GM18907 (cell line): ENCODE measurements around the gene CIAO1.
"Not testable (repeated sequence)": the region's sequence is repeated elsewhere in the genome, so short reads cannot be mapped to it uniquely, and the experiment has no call there.

Experiments used
- ATAC-seq: cut with Tn5 transposase; IDR thresholded peaks from one replicate; pipeline ENCODE4 v1.9.1; 2021; ENCODE audit warnings: mild to moderate bottlenecking, moderate library complexity; ENCODE audit not compliant: unreplicated experiment

The CIAO1 gene

DNA sequence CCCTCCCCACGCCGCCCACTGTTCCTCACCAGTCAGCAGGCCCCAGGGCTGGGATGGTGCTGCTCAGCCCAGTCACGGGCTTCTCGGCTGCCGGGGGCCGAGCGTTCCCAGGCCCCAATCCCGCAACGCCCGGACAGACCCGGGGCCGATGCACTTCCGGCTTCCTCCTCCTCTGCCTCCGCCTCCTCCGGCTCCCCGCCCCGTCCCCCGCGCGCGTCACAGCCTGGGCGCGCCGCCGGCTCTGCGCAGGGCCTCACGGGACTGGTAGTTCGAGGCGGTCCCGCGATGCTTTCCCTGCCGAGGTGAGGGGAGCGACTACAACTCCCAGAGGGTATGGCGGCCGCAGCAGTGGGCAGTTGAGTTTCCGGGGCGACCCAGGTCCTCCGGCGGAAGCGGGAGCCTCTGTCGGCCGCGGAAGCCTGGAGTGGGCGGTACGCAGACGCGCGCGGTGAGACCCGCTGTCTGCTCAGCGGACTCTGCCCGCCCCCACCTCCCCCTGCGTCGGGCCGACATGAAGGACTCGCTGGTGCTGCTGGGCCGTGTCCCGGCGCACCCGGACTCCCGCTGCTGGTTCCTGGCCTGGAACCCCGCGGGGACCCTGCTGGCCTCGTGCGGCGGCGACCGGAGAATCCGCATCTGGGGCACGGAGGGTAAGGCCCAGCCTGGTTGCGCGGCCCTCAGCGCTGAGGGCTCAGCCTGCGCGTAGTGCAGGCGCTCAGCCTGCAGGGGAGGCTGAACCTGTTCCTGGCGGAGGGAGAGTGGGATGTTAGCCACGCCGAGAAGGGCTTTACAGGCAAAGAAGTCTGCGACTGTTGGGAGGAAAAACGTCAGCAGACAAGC lies at the start of gene CIAO1, which contains the start of gene TMEM127:
TSS of gene CIAO1 (plus strand) at position 386 of the 840 bp plus-strand sequence. CDS start at position 512, 126 bp downstream.
TSS of gene TMEM127 (minus strand) at position 158 of the 840 bp plus-strand sequence. CDS start 616 bp downstream, outside the sequence.
- peak; percentile 92 for ATAC-seq

DNA sequence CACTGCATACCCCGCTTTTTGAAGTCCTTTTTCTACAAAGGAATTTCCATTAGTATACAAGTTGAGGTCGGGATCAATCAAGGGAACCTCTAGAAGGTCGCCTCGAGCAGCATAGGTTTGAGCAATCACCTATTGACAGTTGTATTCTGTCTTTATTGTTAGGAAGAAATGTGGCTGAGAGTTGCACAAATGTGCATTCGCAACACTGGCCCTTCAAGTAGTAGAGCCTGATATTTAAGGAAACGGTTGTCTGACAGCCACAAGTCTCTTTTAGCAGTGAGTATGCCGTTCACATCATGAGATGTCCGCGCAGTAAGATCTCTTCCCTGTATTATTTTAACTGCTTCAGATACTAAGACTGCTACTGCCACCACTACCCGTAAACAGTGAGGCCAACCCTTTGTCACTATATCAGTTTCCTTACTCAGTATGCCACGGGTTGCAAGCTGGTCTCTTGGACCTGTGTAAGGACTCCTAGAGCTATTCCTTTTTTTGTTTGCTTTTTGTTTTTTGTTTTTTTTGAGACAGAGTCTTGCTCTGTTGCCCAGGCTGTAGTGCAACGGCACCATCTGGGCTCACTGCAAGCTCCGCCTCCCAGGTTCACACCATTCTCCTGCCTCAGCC lies 47.4 kb upstream of the CIAO1 start:
- ATAC-seq = no peak

DNA sequence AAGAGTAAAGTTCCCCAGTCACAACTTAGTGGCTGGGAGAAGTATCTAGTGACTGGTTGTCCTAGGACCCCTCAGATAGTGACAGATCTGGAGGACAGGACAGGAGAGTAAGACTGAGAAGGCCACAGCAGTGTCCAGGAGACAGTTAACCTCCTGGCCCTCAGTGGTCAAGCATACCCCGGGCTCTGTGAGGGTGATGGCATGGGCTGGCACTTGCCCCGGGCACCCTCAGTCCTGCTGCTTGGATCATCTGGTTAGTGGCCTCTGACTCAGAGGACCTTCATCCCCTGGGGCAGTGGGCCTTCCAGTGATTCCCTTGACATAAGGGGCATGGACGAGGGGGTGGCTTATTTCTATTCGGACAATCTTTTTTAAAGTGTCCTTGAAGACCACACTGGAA lies 46.1 kb upstream of the CIAO1 start:
- ATAC-seq = not testable (repeated sequence)

DNA sequence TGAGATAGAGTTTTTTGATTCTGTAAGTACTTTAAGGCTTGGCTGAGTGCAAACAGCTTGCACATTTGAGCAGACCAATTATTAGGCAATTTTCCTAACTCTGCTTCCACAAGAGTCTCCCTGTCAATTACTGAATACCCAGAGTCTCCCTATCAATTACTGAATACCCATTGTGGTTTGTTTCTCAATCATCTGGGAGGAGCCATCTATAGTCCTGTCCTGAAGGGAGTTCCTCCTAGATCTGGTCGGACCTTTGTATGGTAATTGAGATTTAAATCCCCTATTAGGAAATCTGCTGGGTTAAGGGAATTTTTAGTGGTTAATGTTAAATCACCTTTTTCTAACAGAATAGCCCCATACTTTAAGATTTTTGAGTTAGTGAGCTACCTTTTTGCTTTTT lies 44.9 kb upstream of the CIAO1 start:
- not testable (repeated sequence) for ATAC-seq

DNA sequence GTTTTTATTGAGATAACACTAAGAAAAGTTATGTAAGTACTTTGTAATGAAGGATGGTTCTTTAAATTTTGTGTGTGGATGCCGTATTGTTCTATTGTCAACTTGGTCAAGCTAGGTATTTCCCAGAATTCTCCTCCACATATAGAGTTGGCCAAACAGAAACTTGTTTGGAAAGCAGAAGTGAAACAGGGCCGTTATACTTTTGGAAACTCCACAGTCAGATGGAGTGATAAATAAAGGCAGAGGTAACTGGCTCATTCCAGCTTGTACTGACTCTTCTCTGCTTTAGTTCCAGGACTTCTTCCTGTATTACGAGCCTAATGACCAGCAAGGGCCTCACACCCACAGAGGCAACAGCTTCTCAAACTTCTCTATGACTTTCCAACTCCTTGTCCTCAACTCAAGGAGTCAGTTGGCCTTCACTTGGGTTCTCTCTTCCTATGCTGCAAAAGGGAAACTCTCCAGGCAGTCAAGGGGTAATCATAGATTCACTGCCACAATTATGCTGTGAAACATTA lies 41.0 kb upstream of the CIAO1 start:
- ATAC-seq = peak; percentile 84

DNA sequence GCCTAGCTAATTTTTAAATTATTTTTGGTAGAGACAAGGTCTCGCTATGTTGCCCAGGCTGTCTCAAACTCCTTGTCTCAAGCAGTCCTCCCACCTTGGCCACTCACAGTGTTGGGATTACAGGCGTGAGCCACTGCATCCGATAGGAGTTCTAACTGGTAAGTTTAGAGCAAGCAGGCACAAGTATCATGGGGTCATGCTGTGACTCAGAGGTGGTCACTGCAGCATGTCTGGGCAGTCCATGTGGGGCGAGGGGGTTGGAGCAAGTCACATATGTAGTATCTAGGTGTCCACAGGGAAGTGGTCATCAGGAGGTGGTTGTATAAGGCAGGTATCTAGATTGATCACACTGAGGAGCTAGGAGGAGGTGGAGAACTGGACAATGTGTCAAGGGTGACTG lies 34.7 kb upstream of the CIAO1 start:
- ATAC-seq = no peak

DNA sequence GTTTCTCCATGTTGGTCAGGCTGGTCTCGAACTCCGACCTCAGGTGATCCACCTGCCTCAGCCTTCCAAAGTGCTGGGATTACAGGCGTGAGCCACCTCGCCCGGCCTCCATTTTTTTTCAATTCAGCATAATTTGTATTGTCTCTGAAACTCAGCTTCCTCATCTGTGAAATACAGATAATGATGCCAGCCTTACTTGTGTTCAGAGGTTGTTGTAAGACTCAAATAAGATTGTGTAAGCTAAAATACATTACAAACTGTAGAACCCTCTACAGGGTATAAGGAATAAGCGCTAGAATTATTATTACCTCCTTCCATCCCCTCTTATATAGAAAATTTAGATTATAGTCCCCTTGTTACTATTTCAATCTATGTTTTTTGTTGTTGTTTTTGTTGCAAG lies 32.6 kb upstream of the CIAO1 start:
- peak; percentile 5 for ATAC-seq

DNA sequence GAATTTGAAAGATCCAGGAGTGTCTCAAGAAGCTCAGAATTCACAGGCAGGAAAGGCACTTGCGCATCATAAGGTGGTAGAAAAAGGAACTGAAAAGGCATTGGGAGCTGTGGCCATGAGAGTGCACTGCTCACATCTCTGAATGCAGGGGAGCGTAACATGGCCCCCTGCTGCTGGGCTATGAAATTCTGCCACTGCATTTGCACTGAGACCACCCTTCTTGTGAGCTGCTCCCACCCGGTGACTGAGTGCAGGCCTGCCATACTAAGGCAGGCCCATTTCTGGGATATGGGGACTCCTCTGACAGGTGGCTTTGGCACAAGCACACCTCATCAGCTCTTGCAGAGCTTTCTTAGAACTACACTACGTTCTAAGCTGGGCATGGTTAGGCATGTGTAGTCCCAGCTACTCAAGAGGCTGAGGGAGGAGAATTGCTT lies 32.1 kb upstream of the CIAO1 start:
- peak; percentile 85 for ATAC-seq

DNA sequence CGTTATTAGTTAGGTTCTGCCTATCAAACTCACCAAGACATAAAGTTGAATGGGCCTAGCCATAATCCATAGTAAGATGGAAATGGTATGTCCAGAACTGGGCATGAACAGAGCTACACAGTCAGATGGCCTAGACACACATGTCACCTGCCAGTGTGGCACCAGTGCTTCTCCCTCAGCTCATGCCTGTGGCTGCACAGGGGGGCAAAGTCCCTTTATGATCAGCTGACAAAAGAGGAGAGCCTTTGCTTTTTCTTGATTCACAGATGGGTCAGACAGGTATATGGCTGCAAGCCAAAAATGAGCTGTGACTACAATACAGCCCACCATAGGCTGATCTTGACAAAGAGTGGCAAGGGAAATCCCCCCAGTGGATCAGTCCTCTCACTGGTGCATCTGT lies 29.1 kb upstream of the CIAO1 start:
- ATAC-seq = no peak

DNA sequence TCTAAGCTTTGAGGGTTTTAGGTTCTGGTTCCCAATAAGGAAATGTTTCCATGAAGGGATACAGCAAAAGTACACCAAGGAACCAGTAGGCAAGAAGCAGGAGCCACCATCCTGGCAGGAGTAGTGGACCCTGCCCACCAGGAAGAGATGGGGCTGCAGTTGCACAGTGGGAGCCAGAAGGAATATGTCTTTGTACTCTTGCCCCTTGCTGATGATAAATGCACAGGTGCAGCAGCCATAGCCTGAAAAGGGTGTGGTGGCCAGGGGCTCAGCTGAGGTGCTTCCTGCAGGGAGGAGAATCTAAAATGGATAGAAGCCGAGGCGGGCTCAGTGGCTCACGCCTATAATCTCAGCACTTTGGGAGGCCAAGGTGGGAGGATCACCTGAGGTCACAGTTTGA lies 27.8 kb upstream of the CIAO1 start:
- no peak for ATAC-seq

DNA sequence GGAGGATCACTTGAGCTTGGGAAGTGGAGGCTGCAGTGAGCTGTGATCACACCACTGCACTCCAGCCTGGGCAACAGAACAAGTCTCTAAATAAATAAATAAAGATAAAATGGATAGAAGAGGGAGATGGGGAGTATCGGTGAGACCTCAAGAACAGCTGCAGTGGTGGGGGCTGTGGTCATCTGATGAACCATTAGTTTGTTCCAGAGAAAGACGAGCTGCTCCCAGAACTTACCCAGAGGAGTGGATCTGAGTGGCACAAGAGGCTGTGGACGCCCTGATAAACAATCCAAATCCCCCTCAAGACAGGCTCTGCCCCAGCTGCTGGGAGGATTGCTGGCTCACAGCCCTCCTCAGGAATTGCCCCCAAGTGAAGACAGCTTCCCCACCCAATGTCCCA lies 26.9 kb upstream of the CIAO1 start:
- ATAC-seq = no peak

DNA sequence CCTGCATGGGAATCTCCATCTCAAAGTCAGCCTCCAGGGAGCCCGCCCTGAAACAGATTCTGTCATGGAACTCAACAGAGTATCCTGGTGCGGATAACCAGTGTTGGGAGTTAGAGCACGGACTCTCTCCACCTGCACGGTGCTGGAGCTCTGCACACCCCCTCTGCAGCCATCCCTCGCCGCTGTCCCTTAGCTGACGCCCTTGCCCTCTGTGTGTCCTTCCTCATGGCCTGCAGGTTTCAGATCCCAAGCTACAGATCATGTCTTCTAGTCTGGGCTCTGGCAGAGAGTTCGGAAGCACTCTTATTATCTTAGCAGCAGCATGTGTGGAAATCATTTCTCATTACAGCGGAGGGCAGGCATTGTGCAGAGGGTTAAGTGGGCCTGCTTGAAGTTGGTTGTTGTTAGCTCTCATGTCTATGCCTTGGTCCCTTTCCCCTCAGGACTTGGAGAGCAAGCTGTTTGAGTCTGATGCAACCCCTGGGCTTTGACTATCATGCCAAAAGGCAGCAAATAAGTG lies 26.2 kb upstream of the CIAO1 start:
- ATAC-seq = no peak

DNA sequence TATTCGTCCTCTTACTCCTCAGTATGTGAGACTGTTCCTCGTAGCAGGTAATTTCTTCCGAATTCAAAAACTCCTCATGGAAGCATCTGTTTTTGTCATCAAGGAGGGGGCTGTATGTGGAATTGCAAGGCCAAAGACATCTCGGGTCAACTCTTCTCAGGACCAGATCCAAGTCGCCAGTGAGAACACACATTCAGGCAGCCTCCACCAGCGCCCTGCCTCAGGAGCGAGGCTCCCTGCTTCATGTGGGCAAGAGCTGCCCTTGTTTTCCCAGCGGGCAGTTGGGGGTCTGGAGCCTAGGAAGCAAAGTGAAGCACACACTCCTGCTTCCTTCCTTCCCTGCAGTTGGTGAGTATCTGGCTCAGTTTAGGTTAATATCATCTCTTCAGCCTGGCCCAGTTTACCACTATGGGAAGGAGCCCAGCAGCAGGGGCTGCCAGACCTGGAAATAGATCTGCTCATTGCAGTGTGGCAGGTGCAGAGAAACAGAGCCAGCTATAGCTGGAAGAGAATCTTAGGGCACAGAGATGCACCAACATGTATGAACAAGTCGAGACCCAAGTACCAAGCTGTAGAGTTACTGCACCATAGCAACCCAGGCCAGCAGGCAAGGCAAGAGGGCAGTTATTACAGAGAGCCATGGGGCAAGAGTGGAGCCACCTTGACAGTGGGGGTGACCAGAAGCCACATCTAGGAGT lies 25.5 kb upstream of the CIAO1 start:
- ATAC-seq = no peak

DNA sequence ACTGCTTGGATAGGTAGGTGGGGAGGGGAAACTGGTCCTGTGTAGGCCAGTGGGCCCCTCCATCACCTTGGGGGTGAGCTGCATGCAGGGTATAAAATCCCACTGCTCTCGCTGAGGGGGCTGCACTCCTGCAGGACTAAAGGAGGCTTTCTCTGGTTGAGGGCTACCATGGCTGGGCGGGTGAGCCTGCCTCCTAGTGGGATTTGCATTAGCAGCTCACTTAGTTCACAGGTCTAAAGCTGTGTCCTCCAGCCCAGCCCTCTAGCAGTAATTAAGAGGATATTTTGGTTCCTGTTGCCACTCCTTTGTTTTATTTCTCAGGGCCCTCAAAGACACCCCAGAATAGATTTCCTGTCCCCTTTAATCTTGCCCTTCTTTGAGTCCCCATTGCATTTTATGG lies 24.8 kb upstream of the CIAO1 start:
- ATAC-seq = no peak

DNA sequence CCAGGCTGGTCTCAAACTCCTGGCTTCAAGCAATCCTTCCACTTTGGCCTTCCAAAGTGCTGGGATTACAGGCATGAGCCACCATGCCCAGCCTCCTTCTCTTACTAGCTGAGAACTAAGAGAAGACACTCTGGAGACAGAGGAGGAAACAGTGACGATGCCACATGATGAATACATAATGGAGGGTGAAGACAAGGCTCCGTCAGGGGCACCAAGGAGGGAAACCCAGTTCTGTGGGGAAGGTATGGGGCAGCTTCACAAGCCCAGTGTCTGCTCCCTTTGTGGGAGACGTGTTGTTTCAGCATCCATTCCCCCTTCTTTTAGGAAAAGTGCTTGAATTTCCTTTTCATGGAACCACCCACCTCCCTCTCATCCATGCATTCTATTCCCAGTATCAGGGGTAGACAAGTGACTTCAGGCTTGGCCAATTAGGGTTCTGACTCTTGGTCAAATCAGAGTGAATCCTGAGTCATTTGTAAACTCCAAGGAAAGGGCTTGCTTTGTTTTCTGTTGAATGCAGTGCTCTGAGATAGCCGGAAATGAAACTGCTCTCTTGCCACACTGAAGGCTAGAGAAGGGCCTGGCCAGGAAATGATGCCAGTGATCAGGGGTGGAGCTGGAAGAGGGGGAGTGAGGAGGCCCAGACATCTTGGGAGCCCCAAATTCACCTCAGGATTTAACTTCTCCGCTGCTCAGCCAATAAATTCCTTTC lies 24.0 kb upstream of the CIAO1 start:
- ATAC-seq = peak; percentile 83

DNA sequence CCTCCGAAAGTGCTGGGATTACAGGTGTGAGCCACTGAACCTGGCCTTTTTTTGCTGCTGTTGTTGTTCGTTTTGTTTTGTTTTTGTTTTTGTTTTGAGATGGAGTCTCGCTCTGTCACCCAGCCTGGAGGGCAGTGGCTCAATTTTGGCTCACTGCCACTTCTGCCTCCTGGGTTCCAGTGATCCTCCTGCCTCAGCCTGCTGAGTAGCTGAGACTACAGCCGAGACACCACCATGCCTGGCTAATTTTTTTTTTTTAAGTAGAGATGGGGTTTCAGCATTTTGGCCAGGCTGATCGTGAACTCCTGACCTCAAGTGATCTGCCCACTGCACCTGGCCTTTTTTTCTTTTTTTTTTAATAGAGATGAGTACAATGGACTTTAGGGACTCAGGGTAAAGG lies 22.2 kb upstream of the CIAO1 start:
- no peak for ATAC-seq

DNA sequence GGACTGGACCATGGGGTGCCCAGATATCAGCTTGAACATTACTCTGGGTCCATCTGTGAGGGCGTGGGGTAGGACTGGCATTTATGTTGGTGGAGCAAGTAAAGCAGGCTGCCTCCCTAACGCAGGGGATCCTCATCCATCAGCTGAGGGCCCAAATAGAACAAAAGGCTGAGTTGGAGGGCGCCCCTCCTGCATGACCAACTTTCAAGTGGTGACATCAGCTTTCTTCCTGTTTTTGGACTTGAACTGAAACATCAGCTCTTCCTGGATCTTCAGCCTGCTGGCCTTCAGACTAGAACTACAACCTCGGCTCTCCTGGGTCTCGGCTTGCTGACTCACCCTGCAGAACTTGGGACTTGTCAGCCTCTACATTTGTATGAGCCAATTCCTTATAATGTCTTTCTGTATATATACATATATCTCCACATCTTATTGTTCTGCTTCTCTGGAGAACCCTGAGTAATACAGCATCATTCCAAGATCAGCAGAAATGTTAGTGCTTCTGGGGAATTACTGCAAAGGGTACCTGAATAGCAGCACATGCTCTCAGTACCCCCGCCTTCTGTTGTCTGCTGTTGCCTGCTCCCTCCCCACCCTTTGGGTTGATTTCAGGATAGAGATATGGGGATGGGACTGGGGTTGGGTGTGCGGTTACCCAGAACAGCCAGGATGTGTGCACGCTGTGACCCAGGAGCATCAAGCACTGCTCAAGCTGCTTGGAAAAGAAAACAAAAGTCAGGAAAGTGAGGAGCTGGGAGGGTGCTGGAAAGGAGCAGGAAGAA lies 20.2 kb upstream of the CIAO1 start:
- no peak for ATAC-seq

DNA sequence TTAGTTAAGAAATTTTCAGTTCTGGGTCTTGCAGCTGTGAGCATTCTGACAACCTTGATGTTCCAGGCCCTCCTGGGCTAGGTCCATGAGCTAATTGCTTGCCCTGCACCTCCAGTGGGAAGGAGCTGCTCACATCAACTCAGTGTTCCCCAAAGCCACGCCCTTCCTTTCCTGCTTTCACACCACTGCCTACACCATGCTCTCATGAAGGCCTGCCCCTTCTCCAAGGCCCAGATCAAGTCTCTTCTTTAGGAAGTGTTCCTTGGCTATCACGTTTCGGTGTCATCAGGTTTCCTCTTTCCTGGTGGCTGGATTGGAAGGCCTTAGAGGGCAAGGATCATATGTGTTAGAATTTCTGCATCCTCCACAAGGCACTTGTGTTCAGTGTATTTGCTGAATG lies 19.0 kb upstream of the CIAO1 start:
- ATAC-seq = no peak

DNA sequence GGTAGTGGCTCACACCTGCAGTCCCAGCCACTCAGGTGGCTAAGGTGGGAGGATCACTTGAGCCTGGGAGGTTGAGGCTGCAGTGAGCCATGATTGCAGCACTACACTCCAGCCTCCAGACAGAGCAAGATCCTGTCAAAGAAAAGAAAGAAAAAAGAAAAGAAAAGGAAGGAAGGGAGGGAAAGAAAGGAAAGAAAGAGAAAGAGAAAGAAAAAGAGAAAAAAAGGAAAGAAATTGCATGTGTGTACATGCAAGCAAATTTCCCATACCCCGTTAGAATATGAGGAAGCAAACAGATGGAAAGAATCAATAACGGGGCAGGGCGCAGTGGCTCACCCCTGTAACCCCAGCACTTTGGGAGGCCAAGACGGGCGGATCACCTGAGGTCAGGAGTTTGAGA lies 18.1 kb upstream of the CIAO1 start:
- no peak for ATAC-seq

DNA sequence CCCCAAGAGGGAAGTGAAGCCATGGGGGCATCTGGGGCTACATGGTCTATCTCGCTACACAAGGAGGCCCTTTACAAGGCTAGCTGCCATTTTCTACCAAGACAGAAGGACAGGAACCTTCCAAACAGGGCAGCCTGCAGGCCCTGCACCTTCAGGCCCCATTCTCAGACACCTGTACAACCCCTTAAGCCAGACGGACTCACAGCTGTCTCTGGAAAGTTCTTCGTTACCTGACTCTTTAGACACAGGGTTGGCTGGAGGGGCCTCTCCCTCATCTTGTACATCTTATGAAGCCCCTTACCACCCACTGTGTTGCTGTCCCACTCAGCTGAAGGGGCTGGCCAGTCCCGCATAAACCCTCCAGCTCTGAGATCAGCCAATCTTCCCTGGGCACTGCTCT lies 17.4 kb upstream of the CIAO1 start:
- no peak for ATAC-seq
